ENCODE results near the gene GPC6. TPM values are rescaled to one million over a fixed set of nuclear protein-coding genes. Genes with fewer than 3 reads are reported as not detected.

Gene GPC6
- total RNA-seq, 3 donors from 2014 or later (not counting 1 experiment from before 2014, with no cell fraction given) = not detected

DNA sequence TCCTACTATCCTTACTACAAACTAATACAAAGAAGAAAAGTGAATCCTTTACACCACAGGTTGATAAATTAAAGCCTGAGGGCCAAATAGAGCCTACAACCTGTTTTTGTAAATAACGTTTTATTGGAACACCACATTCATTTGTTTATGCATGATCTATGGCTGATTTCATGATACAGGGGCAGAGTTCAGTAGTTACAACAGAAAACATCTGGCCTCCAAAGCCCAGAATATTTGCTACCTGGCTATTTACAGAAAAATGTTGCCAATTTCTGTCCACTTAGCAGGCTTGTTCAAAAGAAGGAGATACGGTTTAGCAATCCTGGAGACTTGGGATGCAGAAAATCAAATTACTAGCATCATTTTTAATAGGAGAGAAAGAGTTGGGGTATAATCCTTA lies 1228.8 kb downstream of the GPC6 start:
- DNase-seq (no peak), ATAC-seq (no peak)
- Mint-ChIP-seq H3K27ac (no peak overlapping the region), H3K36me3 (no peaks in the 10 kb centered on the region), H3K4me1 (no peaks in the 10 kb centered on the region), H3K4me3 (no peak overlapping the region), H3K27me3 (ENCODE audit: low read depth in 2 of 2) (peaks cover 4 to 15% of the 10 kb centered on the region in 2 donors), H3K9me3 (no peaks in the 10 kb centered on the region)
- H3K4me1 ChIP-seq (ENCODE audit: control insufficient read depth, insufficient read depth, low read length) = no peaks in the 10 kb centered on the region
- no peak overlapping the region for H3K4me3 ChIP-seq (ENCODE audit: low read length)
- no peak overlapping the region for H3K27ac ChIP-seq (ENCODE audit: low read length)
- H3K36me3 ChIP-seq (ENCODE audit: control insufficient read depth, insufficient read depth, low read length) = no peaks in the 10 kb centered on the region
- TF ChIP-seq, protein P1, sequence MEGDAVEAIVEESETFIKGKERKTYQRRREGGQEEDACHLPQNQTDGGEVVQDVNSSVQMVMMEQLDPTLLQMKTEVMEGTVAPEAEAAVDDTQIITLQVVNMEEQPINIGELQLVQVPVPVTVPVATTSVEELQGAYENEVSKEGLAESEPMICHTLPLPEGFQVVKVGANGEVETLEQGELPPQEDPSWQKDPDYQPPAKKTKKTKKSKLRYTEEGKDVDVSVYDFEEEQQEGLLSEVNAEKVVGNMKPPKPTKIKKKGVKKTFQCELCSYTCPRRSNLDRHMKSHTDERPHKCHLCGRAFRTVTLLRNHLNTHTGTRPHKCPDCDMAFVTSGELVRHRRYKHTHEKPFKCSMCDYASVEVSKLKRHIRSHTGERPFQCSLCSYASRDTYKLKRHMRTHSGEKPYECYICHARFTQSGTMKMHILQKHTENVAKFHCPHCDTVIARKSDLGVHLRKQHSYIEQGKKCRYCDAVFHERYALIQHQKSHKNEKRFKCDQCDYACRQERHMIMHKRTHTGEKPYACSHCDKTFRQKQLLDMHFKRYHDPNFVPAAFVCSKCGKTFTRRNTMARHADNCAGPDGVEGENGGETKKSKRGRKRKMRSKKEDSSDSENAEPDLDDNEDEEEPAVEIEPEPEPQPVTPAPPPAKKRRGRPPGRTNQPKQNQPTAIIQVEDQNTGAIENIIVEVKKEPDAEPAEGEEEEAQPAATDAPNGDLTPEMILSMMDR (IDR thresholded peaks at IDR 0.05) = no peak
- no peaks in the 10 kb centered on the region for H3K27me3 ChIP-seq (ENCODE audit: control insufficient read depth, insufficient read depth, low read length)
- intact Hi-C loops (cut with micrococcal nuclease) = no loop called here
- WGBS (ENCODE audit: insufficient coverage) = 100% methylated on average over 2 of the region's 2 CpGs
- H3K9me3 ChIP-seq (ENCODE audit: control insufficient read depth, insufficient read depth, low read length) = no peaks in the 10 kb centered on the region

Measured in natural killer cell (primary cell).